GM12878 (cell line): Measurements from ENCODE around the gene IDH3G. TPM values are rescaled to one million over a fixed set of nuclear protein-coding genes. Genes with fewer than 3 reads are reported as not detected.

ENCODE experiments used
- ATAC-seq: fragments of 200-7000 bp; cut with Tn5 transposase; 3 replicates; pipeline ENCODE4 v1.9.1; 2020; ENCODE audit warnings: mild to moderate bottlenecking, moderate library complexity
- BruUV-seq: library from RNA; stranded (reverse); fragments of 400-500 nt; replicated peaks from 2 replicates; lab custom pipeline; 2021; lab: Mats Ljungman, UMichigan
- CTCF ChIA-PET: fragments of 300-600 bp; sonication (Branson Sonifier 250); formaldehyde crosslinking; extraction: SDS; loops from one replicate; lab custom pipeline; 2021; ENCODE audit warnings: inconsistent platforms; lab: Yijun Ruan, JAX
- POLR2A ChIA-PET: fragments of 350-600 bp; formaldehyde crosslinking; extraction: SDS; loops from one replicate; lab custom pipeline; 2021; ENCODE audit warnings: inconsistent platforms; lab: Charles Lee
- RAD21 ChIA-PET: fragments of 300-600 bp; sonication (Branson Sonifier 250); formaldehyde crosslinking; loops from one replicate; lab custom pipeline; 2023; ENCODE audit warnings: antibody characterized with exemption; ENCODE audit not compliant: unreplicated experiment; lab: Charles Lee
- SMC1A ChIA-PET: fragments of 300-600 bp; sonication (Branson Sonifier 250); formaldehyde crosslinking; loops from one replicate; lab custom pipeline; 2023; ENCODE audit not compliant: unreplicated experiment, uncharacterized antibody; lab: Charles Lee
- DNase-seq: peaks from one replicate; pipeline ENCODE4 v3.0.0-alpha.2; 2011; ENCODE audit warnings: low read depth, low spot score
- FAIRE-seq: peaks from 3 replicates; lab custom pipeline; 2011; peaks lifted over from hg19 to GRCh38; lab: Jason Lieb, UNC
- H2AFZ ChIP-seq: 2 replicates; pipeline ENCODE4 v1.6.0; 2011; ENCODE audit warnings: low read depth, low read length, control low read depth; ENCODE audit not compliant: control insufficient read depth
- H3K27ac ChIP-seq: 2 replicates; pipeline ENCODE4 v1.5.1; 2011; ENCODE audit warnings: control low read depth; ENCODE audit not compliant: control insufficient read depth, insufficient read depth
- H3K27me3 ChIP-seq, 2 experiments: replicated peaks in 1 of 2; 2 replicates each; pipeline versions ENCODE4 v1.6.0 to v1.6.1; 2011; ENCODE audit warnings: low read length in 1 of 2; ENCODE audit not compliant: control insufficient read depth in 2 of 2, insufficient read depth in 2 of 2
- H3K36me3 ChIP-seq, 2 experiments: 2 replicates each; pipeline ENCODE4 v1.5.1; 2011; ENCODE audit warnings: low read length in 1 of 2; ENCODE audit not compliant: control insufficient read depth in 2 of 2, insufficient read depth in 2 of 2
- H3K4me1 ChIP-seq: 2 replicates; pipeline ENCODE4 v1.6.1; 2011; ENCODE audit warnings: mild to moderate bottlenecking, low read length, moderate library complexity, mixed read lengths; ENCODE audit not compliant: control insufficient read depth, insufficient read depth
- H3K4me2 ChIP-seq: 2 replicates; pipeline ENCODE4 v1.6.0; 2011; ENCODE audit warnings: control low read depth; ENCODE audit not compliant: control insufficient read depth, insufficient read depth
- H3K4me3 ChIP-seq: fragments of 200-600 bp; sonication (generic); 2 replicates; pipeline ENCODE4 v1.5.1; 2016
- H3K79me2 ChIP-seq: 2 replicates; pipeline ENCODE4 v1.6.0; 2011; ENCODE audit warnings: low read length; ENCODE audit not compliant: control insufficient read depth, insufficient read depth
- H3K9ac ChIP-seq: 2 replicates; pipeline ENCODE4 v1.8.0; 2011; ENCODE audit warnings: low read length, control low read depth, mixed read lengths; ENCODE audit not compliant: control insufficient read depth, insufficient read depth
- H3K9me3 ChIP-seq: replicated peaks from 3 replicates; pipeline ENCODE4 v1.5.1; 2011; ENCODE audit warnings: mild to moderate bottlenecking, low read length; ENCODE audit not compliant: control insufficient read depth, insufficient read depth
- H4K20me1 ChIP-seq: 2 replicates; pipeline ENCODE4 v1.6.0; 2011; ENCODE audit not compliant: control insufficient read depth, insufficient read depth
- ATF2 ChIP-seq: IDR thresholded peaks from 2 replicates; pipeline ENCODE4 v1.6.1; 2012; ENCODE audit warnings: low read length, inconsistent platforms
- HDAC2 ChIP-seq: fragments of 200-600 bp; sonication (generic); IDR thresholded peaks from 2 replicates; pipeline ENCODE4 v1.6.1; 2017
- IRF4 ChIP-seq: IDR thresholded peaks from 2 replicates; pipeline ENCODE4 v1.6.1; 2011; ENCODE audit warnings: low read depth, low read length
- NFIC ChIP-seq: IDR thresholded peaks from 2 replicates; pipeline ENCODE4 v1.6.1; 2012; ENCODE audit warnings: low read depth, mild to moderate bottlenecking, inconsistent platforms, low read length, moderate library complexity
- POLR2A ChIP-seq: IDR thresholded peaks from 2 replicates; pipeline ENCODE4 v1.6.1; 2011; ENCODE audit warnings: low read depth, mild to moderate bottlenecking, low read length
- SUPT20H ChIP-seq: IDR thresholded peaks from 2 replicates; pipeline ENCODE4 v1.6.1; 2011; ENCODE audit warnings: low read depth, mild to moderate bottlenecking, low read length, moderate library complexity, borderline replicate concordance; ENCODE audit not compliant: control insufficient read depth
- USF2 ChIP-seq: IDR thresholded peaks from 2 replicates; pipeline ENCODE4 v1.6.1; 2011; ENCODE audit warnings: low read depth, low read length, improper control_type of control experiment, borderline replicate concordance
- YBX1 ChIP-seq: fragments of 450-650 bp; IDR thresholded peaks from 2 replicates; pipeline ENCODE4 v1.6.1; 2016; ENCODE audit warnings: antibody characterized with exemption
- ZNF592 ChIP-seq: fragments of 450-650 bp; IDR thresholded peaks from 2 replicates; pipeline ENCODE4 v1.6.1; 2017; ENCODE audit warnings: mild to moderate bottlenecking, moderate library complexity
- WGBS: methylation state at CpG from one replicate; pipeline ENCODE4 v1.1.6; 2016; ENCODE audit warnings: low lambda C conversion rate; ENCODE audit not compliant: insufficient replicate concordance, insufficient coverage; ENCODE audit errors: missing lambda C conversion rate; 5-methylcytosine and 5-hydroxymethylcytosine counted together
- in situ Hi-C: fragments of 300-500 bp; cut with MboI; formaldehyde crosslinking; loops from 9 replicates; pipeline ENCODE4 v1.14.3; 2018; ENCODE audit warnings: mixed read lengths
- intact Hi-C: fragments of 100-400 bp; cut with micrococcal nuclease; formaldehyde crosslinking; loops from one replicate; pipeline ENCODE4 v1.14.2; 2022; ENCODE audit not compliant: unreplicated experiment
- polyA plus RNA-seq, 11 experiments: library from polyadenylated mRNA; depleted of rRNA in 4 of 11; unstranded in 6 of 11; stranded (reverse) in 5 of 11; fragments of >200 nt; fragmentation: Nextera tagmentation in 4 of 11; fragmentation: Illumina TruSeq in 1 of 11; extraction: Ambion mirVana in 4 of 11; extraction: Trizol in 1 of 11; gene quantifications; 1 replicate in 1 of 11; 2 replicates in 10 of 11; pipeline versions ENCODE4 v1.2.1 to v1.2.3, GENCODE V29; 2011 to 2016; ENCODE audit warnings: inconsistent platforms in 2 of 11, missing spikeins in 2 of 11, low read depth in 1 of 11
- total RNA-seq, 4 experiments: library from RNA; depleted of rRNA in 3 of 4; stranded (reverse); fragments of >200 nt in 3 of 4; fragmentation: Illumina TruSeq in 1 of 4; extraction: Trizol in 1 of 4; gene quantifications; 2 replicates each; pipeline versions ENCODE4 v1.2.1 to v1.2.3, GENCODE V29; 2013 to 2021

IDH3G gene
- total and polyA plus RNA-seq, 10 of the 15 experiments (the other 5 are each of a cell fraction or from before 2014, with no cell fraction given) = 26.3 to 102 (median 66.6) TPM

GRCh38 chrX:153800177-153800722 is 6.1 kb upstream of the IDH3G start:
- POLR2A ChIA-PET = no interaction called here
- DNase-seq = no peak
- RAD21 ChIA-PET = no interaction called here
- Histone ChIP-seq H3K4me1 (peaks cover 4% of the 10 kb centered on the region; the same call in 1 of the 2 replicates), H3K27ac (no peak overlapping the region), H3K36me3 (peaks cover 0 to 1% of the 10 kb centered on the region in 2 experiments; a peak in 2 of 4 replicates), H4K20me1 (no peaks in the 10 kb centered on the region; the same call in 1 of the 2 replicates), H3K4me2 (no peak overlapping the region), H3K79me2 (peaks cover 11% of the 10 kb centered on the region), H2AFZ (no peak overlapping the region), H3K4me3 (no peak overlapping the region), H3K9me3 (no peaks in the 10 kb centered on the region; the same call in 2 of the 3 replicates), H3K9ac (no peak overlapping the region), H3K27me3 (no peaks in the 10 kb centered on the region)
- no TSS peak for BruUV-seq
- intact Hi-C loops (no loop called here), in situ Hi-C loops (loop anchor here (25.0 kb wide), 1 partner anchor 613 kb away; the partner anchor contains the start of gene MAGEA1)
- 59% methylated on average over 15 of the region's 16 CpGs for WGBS
- CTCF ChIA-PET = no interaction called here
- SMC1A ChIA-PET = no interaction called here
- FAIRE-seq = no peak
- TF ChIP-seq POLR2A = peak; percentile 39; the same call in 1 of the 2 replicates
- no peak for TF ChIP-seq HDAC2
- no peak; the same call in 2 of the 3 replicates for ATAC-seq

GRCh38 chrX:153799326-153799725 is 5.2 kb upstream of the IDH3G start:
- no peaks in the 10 kb centered on the region; the same call in 2 of the 3 replicates for H3K9me3 ChIP-seq
- H3K4me2 ChIP-seq = no peak overlapping the region
- no peak for FAIRE-seq
- no peaks in the 10 kb centered on the region for H3K27me3 ChIP-seq
- H3K4me3 ChIP-seq = no peak overlapping the region
- POLR2A ChIA-PET = no interaction called here
- SMC1A ChIA-PET = no interaction called here
- WGBS = 77% methylated on average over 5 of the region's 5 CpGs
- RAD21 ChIA-PET = no interaction called here
- peaks cover 4% of the 10 kb centered on the region; the same call in 1 of the 2 replicates for H3K4me1 ChIP-seq
- H3K9ac ChIP-seq = no peak overlapping the region
- H3K27ac ChIP-seq = no peak overlapping the region
- H2AFZ ChIP-seq = no peak overlapping the region
- no peaks in the 10 kb centered on the region; the same call in 1 of the 2 replicates for H4K20me1 ChIP-seq
- H3K36me3 ChIP-seq = peaks cover 0 to 1% of the 10 kb centered on the region in 2 experiments; a peak in 2 of 4 replicates
- CTCF ChIA-PET = no interaction called here
- in situ Hi-C loops = no loop called here
- no peak for DNase-seq
- BruUV-seq = no TSS peak
- H3K79me2 ChIP-seq = peaks cover 19% of the 10 kb centered on the region
- intact Hi-C loops = no loop called here
- ATAC-seq = no peak
- no peak for TF ChIP-seq NFIC
- no peak for TF ChIP-seq USF2
- no peak for TF ChIP-seq ATF2
- no peak for TF ChIP-seq ZNF592
- no peak for TF ChIP-seq IRF4
- no peak for TF ChIP-seq SUPT20H
- TF ChIP-seq YBX1 = no peak
